Neural cell (in vitro differentiated cells): ENCODE measurements around the gene UBN1. TPM values are rescaled to one million over a fixed set of nuclear protein-coding genes. Genes with fewer than 3 reads are reported as not detected.

Experiments
- H2AFZ ChIP-seq: fragments of 200-600, 300-800 bp; sonication (generic), shearing (Covaris generic); 2 replicates; pipeline ENCODE4 v1.6.0; 2014; ENCODE audit warnings: low read depth, mild to moderate bottlenecking, antibody characterized with exemption, low read length, moderate library complexity
- H3F3A ChIP-seq: fragments of 200-600 bp; shearing (Covaris generic); 2 replicates; pipeline ENCODE4 v1.6.1; 2016; ENCODE audit warnings: mild to moderate bottlenecking, moderate library complexity, mixed read lengths, antibody characterized with exemption, low read length; ENCODE audit not compliant: insufficient read depth, poor library complexity, severe bottlenecking
- H3K27ac ChIP-seq: fragments of 200-600, 300-800 bp; sonication (generic), shearing (Covaris generic); 2 replicates; pipeline ENCODE4 v1.5.1; 2014; ENCODE audit warnings: mild to moderate bottlenecking, low read length, moderate library complexity
- H3K27me3 ChIP-seq: fragments of 300-800, 200-600 bp; sonication (generic), shearing (Covaris generic); 2 replicates; pipeline ENCODE4 v1.6.0; 2014; ENCODE audit warnings: mild to moderate bottlenecking, low read depth, low read length, moderate library complexity; ENCODE audit not compliant: insufficient read depth
- H3K36me3 ChIP-seq: fragments of 300-800, 200-600 bp; sonication (generic), shearing (Covaris generic); 2 replicates; pipeline ENCODE4 v1.5.1; 2014; ENCODE audit warnings: mild to moderate bottlenecking, antibody characterized with exemption, low read length, moderate library complexity; ENCODE audit not compliant: insufficient read depth
- H3K4me2 ChIP-seq: fragments of 300-800, 200-600 bp; sonication (generic), shearing (Covaris generic); 2 replicates; pipeline ENCODE4 v1.6.0; 2014; ENCODE audit warnings: mild to moderate bottlenecking, low read length
- H3K4me3 ChIP-seq: fragments of 300-800, 200-600 bp; sonication (generic), shearing (Covaris generic); 2 replicates; pipeline ENCODE4 v1.5.1; 2014; ENCODE audit warnings: mild to moderate bottlenecking, low read length, moderate library complexity
- H3K79me2 ChIP-seq: fragments of 200-600 bp; shearing (Covaris generic); replicated peaks from 2 replicates; pipeline ENCODE4 v1.6.0; 2014; ENCODE audit warnings: mild to moderate bottlenecking, low read length, moderate library complexity; ENCODE audit not compliant: insufficient read depth
- H3K9ac ChIP-seq: fragments of 300-800, 200-600 bp; sonication (generic), shearing (Covaris generic); 2 replicates; pipeline ENCODE4 v1.6.1; 2016; ENCODE audit warnings: mild to moderate bottlenecking, low read length, mixed read lengths
- H3K9me2 ChIP-seq: fragments of 200-600 bp; shearing (Covaris generic); 2 replicates; pipeline ENCODE4 v1.6.1; 2016; ENCODE audit warnings: mild to moderate bottlenecking, low read length, mixed read lengths; ENCODE audit not compliant: insufficient read depth
- H3K9me3 ChIP-seq: fragments of 200-600, 300-800 bp; sonication (generic), shearing (Covaris generic); 2 replicates; pipeline ENCODE4 v1.6.1; 2016; ENCODE audit warnings: mild to moderate bottlenecking, mixed run types, low read length, moderate library complexity, mixed read lengths
- H4K20me1 ChIP-seq: fragments of 200-600 bp; shearing (Covaris generic); 2 replicates; pipeline ENCODE4 v1.6.1; 2016; ENCODE audit warnings: mild to moderate bottlenecking, mixed run types; ENCODE audit not compliant: insufficient read depth
- EP300 ChIP-seq: fragments of 450-650 bp; conservative IDR thresholded peaks from 2 replicates; pipeline ENCODE4 v1.6.1; 2014; ENCODE audit warnings: antibody characterized with exemption, mild to moderate bottlenecking, moderate library complexity; ENCODE audit not compliant: poor library complexity, severe bottlenecking
- EZH2 ChIP-seq: fragments of 200-600, 300-800 bp; shearing (Covaris generic), sonication (generic); IDR thresholded peaks from 2 replicates; pipeline ENCODE4 v1.6.1; 2014; ENCODE audit warnings: antibody characterized with exemption, low read length, borderline replicate concordance, mild to moderate bottlenecking; ENCODE audit not compliant: insufficient read depth, poor library complexity, severe bottlenecking
- MXI1 ChIP-seq: fragments of 450-650 bp; conservative IDR thresholded peaks from 2 replicates; pipeline ENCODE4 v1.6.1; 2014; ENCODE audit warnings: antibody characterized with exemption, mild to moderate bottlenecking; ENCODE audit not compliant: poor library complexity, severe bottlenecking
- POLR2AphosphoS5 ChIP-seq: IDR thresholded peaks from 2 replicates; pipeline ENCODE4 v1.6.1; 2012
- RAD21 ChIP-seq: fragments of 450-650 bp; conservative IDR thresholded peaks from 2 replicates; pipeline ENCODE4 v1.6.1; 2014; ENCODE audit warnings: antibody characterized with exemption, mild to moderate bottlenecking, moderate library complexity
- SMC3 ChIP-seq: fragments of 450-650 bp; conservative IDR thresholded peaks from 2 replicates; pipeline ENCODE4 v1.6.1; 2014; ENCODE audit warnings: antibody characterized with exemption, mild to moderate bottlenecking, moderate library complexity; ENCODE audit not compliant: poor library complexity
- TAF1 ChIP-seq: IDR thresholded peaks from 2 replicates; pipeline ENCODE4 v1.6.1; 2012; ENCODE audit warnings: low read depth
- polyA plus RNA-seq: library from polyadenylated mRNA; depleted of rRNA; stranded (reverse); fragments of >200 nt; gene quantifications from 2 replicates; pipeline ENCODE4 v1.2.3, GENCODE V29; 2014
- TF ChIP-seq, protein P1 (sequence below): IDR thresholded peaks from 2 replicates; pipeline ENCODE4 v1.6.1; 2012; ENCODE audit warnings: borderline replicate concordance
- TF ChIP-seq, protein P2 (sequence below): fragments of 450-650 bp; IDR thresholded peaks from 2 replicates; pipeline ENCODE4 v1.5.1; 2014; ENCODE audit warnings: antibody characterized with exemption, mild to moderate bottlenecking, moderate library complexity; ENCODE audit not compliant: poor library complexity, severe bottlenecking

The UBN1 gene
- polyA plus RNA-seq, 1 donor from 2014 or later: 17.1 TPM

DNA sequence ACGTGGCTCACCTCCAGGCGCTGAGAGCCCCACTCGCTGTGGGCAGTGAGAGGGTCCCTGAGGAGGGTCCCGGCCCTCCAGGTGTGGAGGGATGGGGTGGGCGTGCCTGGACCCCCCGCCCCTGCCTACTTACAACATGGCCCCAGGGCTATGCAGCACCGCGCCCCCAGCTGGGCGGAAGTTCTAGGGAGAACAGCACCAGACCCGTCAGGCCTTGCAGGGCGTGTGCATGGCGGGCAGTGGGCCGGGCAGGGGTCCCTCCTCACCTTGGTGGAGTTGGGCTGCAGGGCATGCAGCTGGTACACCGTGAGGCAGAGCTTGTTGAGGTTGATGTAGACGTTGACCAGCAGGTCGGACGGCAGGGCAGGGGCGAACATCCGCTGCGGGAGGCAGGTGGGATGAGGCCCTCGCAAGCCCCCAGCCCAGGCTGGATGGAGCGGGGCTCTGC is 49.5 kb upstream of the UBN1 start:
- no peak for TF ChIP-seq MXI1
- TF ChIP-seq SMC3: no peak
- TF ChIP-seq, protein P1, sequence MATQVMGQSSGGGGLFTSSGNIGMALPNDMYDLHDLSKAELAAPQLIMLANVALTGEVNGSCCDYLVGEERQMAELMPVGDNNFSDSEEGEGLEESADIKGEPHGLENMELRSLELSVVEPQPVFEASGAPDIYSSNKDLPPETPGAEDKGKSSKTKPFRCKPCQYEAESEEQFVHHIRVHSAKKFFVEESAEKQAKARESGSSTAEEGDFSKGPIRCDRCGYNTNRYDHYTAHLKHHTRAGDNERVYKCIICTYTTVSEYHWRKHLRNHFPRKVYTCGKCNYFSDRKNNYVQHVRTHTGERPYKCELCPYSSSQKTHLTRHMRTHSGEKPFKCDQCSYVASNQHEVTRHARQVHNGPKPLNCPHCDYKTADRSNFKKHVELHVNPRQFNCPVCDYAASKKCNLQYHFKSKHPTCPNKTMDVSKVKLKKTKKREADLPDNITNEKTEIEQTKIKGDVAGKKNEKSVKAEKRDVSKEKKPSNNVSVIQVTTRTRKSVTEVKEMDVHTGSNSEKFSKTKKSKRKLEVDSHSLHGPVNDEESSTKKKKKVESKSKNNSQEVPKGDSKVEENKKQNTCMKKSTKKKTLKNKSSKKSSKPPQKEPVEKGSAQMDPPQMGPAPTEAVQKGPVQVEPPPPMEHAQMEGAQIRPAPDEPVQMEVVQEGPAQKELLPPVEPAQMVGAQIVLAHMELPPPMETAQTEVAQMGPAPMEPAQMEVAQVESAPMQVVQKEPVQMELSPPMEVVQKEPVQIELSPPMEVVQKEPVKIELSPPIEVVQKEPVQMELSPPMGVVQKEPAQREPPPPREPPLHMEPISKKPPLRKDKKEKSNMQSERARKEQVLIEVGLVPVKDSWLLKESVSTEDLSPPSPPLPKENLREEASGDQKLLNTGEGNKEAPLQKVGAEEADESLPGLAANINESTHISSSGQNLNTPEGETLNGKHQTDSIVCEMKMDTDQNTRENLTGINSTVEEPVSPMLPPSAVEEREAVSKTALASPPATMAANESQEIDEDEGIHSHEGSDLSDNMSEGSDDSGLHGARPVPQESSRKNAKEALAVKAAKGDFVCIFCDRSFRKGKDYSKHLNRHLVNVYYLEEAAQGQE: no peak
- TF ChIP-seq EP300: no peak
- TF ChIP-seq RAD21: no peak
- TF ChIP-seq EZH2: no peak
- TF ChIP-seq TAF1: no peak
- no peak for TF ChIP-seq POLR2AphosphoS5
- TF ChIP-seq, protein P2, sequence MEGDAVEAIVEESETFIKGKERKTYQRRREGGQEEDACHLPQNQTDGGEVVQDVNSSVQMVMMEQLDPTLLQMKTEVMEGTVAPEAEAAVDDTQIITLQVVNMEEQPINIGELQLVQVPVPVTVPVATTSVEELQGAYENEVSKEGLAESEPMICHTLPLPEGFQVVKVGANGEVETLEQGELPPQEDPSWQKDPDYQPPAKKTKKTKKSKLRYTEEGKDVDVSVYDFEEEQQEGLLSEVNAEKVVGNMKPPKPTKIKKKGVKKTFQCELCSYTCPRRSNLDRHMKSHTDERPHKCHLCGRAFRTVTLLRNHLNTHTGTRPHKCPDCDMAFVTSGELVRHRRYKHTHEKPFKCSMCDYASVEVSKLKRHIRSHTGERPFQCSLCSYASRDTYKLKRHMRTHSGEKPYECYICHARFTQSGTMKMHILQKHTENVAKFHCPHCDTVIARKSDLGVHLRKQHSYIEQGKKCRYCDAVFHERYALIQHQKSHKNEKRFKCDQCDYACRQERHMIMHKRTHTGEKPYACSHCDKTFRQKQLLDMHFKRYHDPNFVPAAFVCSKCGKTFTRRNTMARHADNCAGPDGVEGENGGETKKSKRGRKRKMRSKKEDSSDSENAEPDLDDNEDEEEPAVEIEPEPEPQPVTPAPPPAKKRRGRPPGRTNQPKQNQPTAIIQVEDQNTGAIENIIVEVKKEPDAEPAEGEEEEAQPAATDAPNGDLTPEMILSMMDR: no peak
- Histone ChIP-seq H3K27ac (no peak overlapping the region), H2AFZ (no peak overlapping the region), H3K9me2 (no peaks in the 10 kb centered on the region), H3K9me3 (no peaks in the 10 kb centered on the region), H4K20me1 (no peaks in the 10 kb centered on the region), H3K27me3 (no peaks in the 10 kb centered on the region), H3K9ac (no peak overlapping the region), H3K36me3 (no peaks in the 10 kb centered on the region), H3K79me2 (no peaks in the 10 kb centered on the region), H3F3A (no peaks in the 10 kb centered on the region), H3K4me2 (no peak overlapping the region), H3K4me3 (no peak overlapping the region)

DNA sequence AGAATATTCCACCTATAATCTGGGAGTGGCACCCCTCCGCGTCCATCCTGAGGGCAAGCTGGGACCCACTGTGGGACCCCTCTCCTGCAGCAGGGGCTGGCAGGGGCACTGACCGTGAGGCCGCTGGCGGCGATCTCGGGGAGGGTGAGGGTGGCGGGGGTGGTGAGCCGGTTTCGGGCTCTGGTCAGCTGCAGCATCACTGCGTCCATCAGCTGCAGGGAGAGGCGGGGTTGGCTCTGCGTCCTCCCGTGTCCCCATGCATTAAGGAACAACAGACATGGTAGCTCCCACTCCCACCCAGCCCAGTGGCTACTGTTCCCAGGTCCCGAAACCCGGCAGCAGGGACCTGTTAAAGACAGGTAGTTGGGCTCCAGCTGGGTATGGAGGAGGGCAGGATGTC is 48.8 kb upstream of the UBN1 start:
- Histone ChIP-seq H3K27me3 (no peaks in the 10 kb centered on the region), H3K36me3 (no peaks in the 10 kb centered on the region), H3K4me2 (no peak overlapping the region), H3K79me2 (no peaks in the 10 kb centered on the region), H3K9me2 (no peaks in the 10 kb centered on the region), H3K9me3 (no peaks in the 10 kb centered on the region), H3F3A (no peaks in the 10 kb centered on the region), H3K4me3 (no peak overlapping the region), H3K27ac (no peak overlapping the region), H4K20me1 (no peaks in the 10 kb centered on the region), H2AFZ (no peak overlapping the region), H3K9ac (no peak overlapping the region)
- TF ChIP-seq TAF1 (no peak), EP300 (no peak)
- TF ChIP-seq, protein P1: no peak
